Thyroid gland (tissue), 4 donors: ENCODE results near the gene PRRG1.

Experiments
- CTCF ChIP-seq, 6 experiments: fragments of 200-600 bp in 3 of 6; fragments of 450-650 bp in 3 of 6; sonication (generic) in 3 of 6; IDR thresholded peaks; one replicate each; pipeline ENCODE4 v1.5.1; 2016 to 2019; ENCODE audit warnings: antibody characterized with exemption in 6 of 6, mild to moderate bottlenecking in 2 of 6, inconsistent platforms in 1 of 6, moderate library complexity in 1 of 6
- POLR2A ChIP-seq, 2 donors: fragments of 450-650 bp; IDR thresholded peaks; one replicate each; pipeline ENCODE4 v1.6.1; 2017; ENCODE audit warnings: antibody characterized with exemption in 2 of 2, mild to moderate bottlenecking in 2 of 2, moderate library complexity in 1 of 2

DNA sequence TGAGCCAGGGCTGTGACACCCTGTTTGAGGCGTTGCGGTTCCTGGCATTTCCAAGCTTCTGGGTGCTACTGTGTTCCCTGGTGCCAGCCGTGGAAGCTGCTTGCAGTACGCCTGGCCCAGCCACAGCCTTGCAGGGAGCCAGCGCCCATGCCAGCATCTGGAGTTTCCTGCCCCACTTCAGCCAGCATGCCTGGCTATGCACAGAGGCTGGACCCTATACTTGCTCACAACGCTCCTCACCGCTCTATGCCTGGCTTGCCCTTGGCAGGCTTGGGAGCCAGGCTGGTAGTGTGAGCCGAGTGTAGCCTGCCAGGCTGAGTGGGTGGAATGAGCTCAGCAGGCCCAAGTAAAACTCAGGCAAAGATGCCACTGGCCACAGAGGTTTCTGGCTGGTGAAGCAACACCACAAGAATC is 22.4 kb downstream of the PRRG1 start:
- TF ChIP-seq POLR2A (IDR thresholded peaks at IDR 0.05) (no peak), CTCF (IDR thresholded peaks at IDR 0.05) (no peak)
